GM18505 (cell line): ENCODE measurements around the gene NET1.

Experiments used
- ATAC-seq: cut with Tn5 transposase; IDR thresholded peaks from one replicate; pipeline ENCODE4 v1.9.1; 2021; ENCODE audit not compliant: unreplicated experiment
- POLR2A ChIP-seq: IDR thresholded peaks from 4 replicates; pipeline ENCODE4 v1.6.1; 2011; ENCODE audit warnings: borderline replicate concordance; ENCODE audit not compliant: insufficient read depth, insufficient read length; ENCODE audit errors: extremely low read depth

The NET1 gene

DNA sequence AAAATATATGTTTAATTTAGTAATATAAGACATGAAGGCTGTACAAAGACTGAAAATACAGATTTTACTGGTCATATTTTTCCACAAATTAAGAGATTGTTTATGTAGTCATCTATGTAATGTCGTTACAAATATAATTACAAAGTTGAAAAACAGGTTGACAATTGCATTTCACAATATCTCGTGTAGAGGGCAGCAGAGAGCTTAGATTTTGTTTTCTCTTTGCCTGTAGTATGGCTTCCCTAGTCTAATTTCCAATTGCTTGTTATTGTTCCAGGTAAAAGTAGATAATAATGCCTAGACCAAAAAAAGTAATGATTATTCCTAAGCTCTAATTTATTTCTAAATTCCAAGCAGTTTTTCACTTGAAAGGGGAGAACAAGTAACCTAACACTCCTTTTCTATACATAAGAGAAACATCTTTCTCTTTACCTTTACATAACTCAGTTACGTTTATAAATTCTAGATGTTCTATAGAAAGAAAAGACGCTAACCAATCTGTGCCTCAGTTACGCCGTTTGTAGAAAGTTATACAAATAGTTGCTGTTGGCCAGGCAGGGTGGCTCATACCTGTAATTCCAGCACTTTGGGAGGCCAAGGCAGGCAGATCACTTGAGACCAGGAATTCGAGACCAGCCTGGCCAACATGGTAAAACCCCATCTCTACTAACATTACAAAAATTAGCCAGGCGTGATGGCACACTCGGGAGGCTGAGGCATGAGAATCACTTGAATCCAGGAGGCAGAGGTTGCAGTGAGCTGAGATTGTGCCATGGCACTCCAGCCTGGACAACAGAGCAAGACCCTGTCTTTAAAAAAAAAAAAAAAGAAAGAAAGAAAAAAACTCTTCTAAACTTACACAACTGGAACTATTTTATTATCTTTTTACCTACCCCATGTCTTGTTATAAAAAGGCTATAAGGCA, 30.0 kb downstream of the NET1 start:
- no peak for TF ChIP-seq POLR2A
- ATAC-seq: no peak

DNA sequence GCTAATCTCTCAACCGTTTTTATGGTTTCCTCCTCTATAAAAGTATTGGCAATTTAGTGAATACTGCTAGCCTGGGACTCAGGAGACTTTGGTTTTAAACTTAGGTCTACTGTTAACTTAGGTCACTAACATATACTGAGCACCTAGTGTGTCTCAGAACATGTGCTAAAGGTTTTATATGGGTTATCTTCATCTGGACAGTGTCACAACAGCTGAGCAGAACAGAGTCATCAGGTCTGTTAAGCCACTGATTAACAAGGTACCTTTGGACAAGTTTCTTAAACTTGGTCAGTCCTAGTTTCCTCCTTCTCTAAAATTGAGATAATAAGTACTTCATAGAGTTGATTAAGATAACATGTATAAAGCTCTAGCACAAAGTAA, 30.6 kb downstream of the NET1 start:
- no peak for ATAC-seq

DNA sequence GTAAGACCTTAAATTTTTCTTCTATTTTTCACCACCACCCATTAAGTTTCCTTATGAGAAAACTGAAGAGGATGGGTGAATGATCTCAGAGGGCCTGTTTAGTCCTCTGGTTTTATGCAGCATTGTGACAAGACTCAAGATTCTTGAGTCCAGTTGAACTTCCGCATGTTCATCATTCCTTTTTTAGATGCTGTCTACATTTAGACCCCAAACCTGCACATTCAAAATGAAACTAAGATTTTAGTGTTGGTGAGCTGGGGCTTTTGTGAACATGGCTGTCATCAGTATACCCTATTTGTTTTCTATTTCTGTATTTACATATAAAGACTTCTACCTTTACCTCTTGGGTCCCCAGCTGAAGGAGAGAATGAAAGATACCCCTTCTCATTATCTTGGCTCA, 31.1 kb downstream of the NET1 start:
- TF ChIP-seq POLR2A: no peak
- peak; percentile 76 for ATAC-seq

More for the DNA sequence above, 30.6 kb downstream of the NET1 start:
- no peak for TF ChIP-seq POLR2A

DNA sequence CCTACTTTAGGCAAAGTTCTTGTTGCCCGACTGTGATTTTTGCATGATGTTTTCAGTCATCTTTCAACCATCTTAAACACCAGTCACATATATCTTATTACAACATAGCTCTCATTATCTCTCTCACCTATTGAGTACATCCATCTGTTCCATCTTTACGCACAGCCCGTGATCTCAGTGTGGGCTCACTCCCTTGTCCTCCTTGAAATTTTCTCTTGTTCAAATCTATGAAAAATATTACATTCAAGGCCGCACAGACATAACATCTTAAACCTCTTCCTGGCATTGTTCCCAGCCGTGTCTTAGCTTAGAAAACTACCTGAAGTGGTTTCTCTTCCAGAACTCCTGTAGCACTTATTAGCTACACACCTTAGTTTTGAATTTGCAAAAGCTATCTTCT, 32.6 kb downstream of the NET1 start:
- TF ChIP-seq POLR2A: no peak
- no peak for ATAC-seq

DNA sequence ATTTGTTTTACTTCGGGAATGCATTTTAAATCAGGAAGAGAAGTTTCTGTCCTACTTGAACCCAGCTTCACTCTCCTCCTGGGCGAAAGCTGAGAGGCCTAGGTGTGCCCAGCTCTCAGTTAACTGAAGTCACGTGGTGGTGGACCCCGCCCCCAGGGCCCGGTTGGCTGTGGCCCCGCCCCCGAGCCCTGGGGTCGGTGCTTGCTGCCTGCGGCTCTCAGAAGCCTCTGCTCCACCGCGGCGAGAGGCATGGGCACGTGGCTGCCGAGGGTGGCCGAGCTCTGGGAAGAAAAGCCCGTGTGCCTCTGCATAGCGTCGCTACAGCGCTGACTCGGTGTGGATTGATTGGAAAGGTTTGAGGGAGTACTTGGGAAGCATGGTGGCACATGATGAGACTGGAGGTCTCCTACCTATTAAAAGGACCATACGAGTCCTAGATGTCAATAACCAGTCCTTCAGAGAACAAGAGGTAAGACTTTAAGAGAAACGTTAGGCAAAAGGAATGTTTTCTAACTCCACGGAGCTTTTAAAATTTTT, 34.1 kb downstream of the NET1 start:
- peak; percentile 44 for ATAC-seq
- TF ChIP-seq POLR2A: peak; percentile 70

DNA sequence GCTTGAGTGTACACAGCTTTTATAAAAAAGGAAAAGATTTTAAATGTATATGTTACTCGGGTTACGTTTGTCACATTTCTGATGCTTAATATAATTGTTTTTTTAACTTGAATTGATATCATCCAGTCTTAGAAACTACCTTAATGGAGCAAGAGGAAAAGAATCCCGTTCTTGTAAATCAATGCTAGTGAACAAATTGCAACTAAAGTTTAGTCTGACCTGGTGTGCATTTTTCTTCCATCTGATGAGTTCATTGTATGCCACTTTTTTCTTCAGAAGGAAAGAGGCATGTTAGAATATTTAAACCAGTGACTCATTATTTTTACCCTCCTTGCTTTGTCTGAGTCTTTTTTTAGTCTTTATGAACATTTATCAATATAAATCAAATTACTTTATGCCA, 34.7 kb downstream of the NET1 start:
- no peak for TF ChIP-seq POLR2A
- no peak for ATAC-seq

DNA sequence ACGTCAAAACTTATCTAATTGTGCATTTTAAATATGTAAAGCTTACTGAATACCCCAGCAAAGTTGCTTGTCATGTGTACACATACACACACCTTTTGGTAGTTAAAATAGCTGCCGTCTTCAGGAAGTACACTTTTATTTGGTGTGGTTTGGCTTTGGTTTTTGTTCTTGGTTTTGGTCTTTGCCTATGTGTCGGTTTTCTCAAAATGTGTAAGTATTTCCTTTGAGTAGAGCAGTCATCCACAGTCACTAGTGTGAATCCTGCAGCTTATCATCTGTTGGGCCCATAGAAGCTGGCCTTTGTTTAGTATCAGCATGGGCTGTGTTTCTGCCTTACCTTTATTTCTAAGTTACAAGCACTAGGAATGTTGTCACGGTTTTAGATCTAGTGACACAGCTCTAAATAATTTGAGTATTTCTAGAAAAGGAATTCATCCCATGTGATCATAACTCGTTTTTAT, 35.3 kb downstream of the NET1 start:
- peak; percentile 56 for ATAC-seq
- no peak for TF ChIP-seq POLR2A

DNA sequence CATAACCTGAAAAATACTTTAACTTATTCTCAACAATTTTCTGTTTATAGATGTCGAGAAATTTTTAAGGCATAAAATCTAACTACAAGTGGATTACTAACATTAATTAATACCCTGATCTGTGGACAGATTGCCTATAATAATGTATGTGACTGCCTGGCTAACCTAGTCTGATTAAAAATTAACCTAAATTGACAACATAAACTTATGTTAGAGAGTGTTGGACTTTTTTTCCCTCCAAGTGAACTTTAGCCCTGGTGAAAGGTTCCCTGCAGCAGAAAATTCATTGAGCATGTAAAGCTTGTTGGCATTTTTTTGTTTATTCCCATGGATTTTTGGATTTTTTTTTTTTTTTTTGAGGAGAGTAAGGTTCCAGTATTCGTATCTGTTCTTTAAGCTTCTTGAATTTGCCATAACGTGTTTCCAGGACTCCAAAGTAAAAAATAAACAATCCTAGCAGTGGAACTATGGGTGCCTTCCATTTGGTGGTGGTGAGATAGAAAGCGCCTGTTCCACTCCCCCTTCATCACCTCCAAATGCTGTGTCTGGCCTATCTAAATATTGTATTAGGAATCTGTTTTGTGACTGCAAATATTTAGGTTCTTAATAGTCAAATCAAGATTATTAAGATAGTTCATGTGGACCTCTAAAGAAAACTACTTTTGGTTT, 36.1 kb downstream of the NET1 start:
- no peak for TF ChIP-seq POLR2A
- no peak for ATAC-seq

DNA sequence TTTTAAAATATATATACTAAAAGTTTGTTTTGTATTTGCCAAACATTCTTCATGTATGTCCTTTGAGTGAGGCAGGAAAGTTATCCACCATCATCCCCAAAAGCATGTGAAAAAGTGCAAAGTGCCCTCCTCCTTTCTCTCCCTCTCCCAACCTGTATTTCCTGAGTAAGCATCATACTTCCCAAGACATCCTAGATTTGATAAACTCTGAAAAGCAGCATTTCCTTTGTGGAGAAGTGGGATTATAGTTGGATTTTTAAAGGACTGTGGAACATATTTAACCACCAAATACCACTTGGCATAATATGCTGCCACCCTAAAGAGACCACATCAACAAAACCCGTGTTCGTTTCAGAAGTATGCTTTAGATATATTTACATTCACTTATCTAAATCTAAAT, 36.9 kb downstream of the NET1 start:
- TF ChIP-seq POLR2A: no peak

DNA sequence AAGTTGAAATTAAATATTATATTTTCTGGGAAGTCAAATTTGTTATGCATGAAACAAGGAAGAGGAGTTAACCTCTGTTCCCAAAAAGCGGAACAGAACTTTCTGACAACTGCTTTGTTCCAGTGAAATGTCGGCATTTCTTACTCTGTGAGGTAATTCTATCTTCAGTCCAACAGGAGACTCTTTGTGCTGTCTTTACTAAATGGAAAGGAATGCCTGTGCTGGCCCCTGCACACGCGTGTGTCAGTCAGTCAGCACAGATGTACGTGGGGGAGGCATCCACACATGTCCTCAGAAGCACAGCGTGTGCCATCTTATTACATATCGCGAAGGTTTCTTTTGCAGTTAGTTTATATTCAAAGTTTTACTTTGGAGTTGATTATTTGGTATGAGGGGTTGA, 37.5 kb downstream of the NET1 start:
- no peak for ATAC-seq

More for the DNA sequence above, 36.9 kb downstream of the NET1 start:
- no peak for ATAC-seq

DNA sequence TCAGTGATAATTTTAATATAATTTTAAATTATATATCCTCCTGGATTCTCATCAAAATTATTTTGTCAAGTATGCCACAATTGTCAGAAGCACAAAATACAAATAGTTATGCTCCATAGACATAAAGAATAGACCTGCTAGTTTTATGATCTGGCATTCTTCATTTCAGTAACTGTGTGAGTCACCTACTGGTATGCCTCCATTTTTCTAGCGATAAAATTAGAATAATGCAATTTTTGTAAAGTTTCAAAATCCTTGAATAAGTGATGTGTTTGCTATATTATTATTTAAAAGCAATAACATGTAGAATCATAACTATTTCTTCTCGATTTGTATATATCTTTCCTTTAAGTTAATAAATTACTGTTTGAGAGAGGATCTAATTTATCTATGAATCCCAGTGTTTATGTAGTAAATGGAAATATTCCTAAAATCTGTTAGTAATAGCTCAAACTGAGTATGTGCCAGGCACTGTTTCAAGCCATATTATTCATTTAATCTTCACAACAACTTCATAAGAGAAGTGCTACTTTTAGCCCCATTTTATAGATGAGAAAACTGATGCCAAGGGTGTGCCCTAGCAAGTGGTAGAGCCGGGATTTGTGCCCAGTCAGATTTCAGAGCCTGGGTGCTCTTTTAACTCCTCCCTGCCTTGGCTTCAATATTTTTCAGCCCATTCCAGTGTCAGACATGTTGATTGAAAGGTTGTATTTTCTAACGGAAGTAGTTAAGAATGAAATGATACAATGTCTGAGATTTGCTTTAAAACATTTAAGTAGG, 38.4 kb downstream of the NET1 start:
- no peak for TF ChIP-seq POLR2A
- ATAC-seq: no peak

More for the DNA sequence above, 37.5 kb downstream of the NET1 start:
- TF ChIP-seq POLR2A: no peak

DNA sequence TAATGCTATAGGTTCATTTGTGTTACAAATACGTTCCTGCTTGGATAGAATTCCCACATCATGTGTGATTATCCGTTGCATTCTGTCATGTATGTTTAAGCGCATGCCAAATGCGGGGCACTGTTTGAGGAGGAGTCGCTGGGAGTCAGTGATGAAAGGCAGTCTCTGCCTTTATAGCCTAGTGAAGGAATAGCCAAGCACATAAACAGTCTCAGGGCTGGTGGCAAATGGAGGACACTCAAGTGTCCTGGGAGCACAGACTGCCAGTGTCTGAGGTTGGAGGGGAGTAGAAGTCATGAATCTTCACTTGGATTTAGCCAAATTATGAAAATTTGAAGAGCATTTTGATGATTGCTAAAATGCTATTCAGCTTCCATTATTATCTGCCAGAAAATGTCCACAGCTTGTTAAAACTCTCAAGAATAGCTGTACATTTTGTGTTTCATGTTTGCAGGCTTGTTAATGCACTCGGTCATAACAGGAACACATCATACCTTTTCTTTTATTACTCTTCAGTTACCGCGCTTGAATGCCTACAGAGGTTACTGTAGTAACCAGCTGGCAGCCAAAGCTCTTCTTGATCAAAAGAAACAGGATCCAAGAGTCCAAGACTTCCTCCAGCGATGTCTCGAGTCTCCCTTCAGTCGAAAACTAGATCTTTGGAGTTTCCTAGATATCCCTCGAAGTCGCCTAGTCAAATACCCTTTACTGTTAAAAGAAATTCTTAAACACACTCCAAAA, 41.6 kb downstream of the NET1 start:
- no peak for ATAC-seq
- TF ChIP-seq POLR2A: no peak

DNA sequence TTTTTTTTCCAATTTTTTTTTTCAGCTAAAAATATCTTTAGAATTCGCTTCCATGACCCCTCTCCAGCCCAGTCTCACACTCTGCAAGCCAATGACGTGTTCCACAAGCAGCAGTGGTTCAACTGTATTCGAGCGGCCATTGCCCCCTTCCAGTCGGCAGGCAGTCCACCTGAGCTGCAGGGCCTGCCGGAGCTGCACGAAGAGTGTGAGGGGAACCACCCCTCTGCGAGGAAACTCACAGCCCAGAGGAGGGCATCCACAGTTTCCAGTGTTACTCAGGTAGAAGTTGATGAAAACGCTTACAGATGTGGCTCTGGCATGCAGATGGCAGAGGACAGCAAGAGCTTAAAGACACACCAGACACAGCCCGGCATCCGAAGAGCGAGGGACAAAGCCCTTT, 44.2 kb downstream of the NET1 start:
- ATAC-seq: no peak
- no peak for TF ChIP-seq POLR2A

DNA sequence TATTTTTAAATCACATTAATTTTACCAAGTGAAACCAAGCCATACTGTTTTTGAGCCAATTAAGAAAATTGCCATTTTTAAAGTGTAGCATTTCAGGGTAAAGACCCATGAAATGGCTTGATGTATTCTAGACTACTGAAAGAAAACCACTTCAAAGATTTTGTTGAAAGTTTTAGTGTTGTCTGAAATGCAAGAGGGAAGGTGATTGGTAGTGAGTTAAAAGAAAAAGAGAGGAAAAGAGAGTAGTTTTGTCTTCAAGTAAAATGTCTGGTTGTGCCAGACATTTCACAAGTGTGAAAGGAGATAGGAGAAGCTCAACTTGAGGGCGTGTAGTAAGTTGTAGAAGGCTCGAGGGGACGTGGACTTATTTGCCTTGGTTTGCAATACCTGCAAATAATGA, 45.4 kb downstream of the NET1 start:
- no peak for ATAC-seq
- no peak for TF ChIP-seq POLR2A
